Hepatocyte (in vitro differentiated cells): ENCODE results near the gene SEMA3G. TPM values are rescaled to one million over a fixed set of nuclear protein-coding genes. Genes with fewer than 3 reads are reported as not detected.

Experiments used
- DNase-seq: peaks from one replicate; pipeline ENCODE4 v3.0.0-alpha.2; 2016; ENCODE audit warnings: low spot score
- H2AFZ ChIP-seq: fragments of 200-600 bp; sonication (generic); 2 replicates; pipeline ENCODE4 v1.6.0; 2016; ENCODE audit warnings: antibody characterized with exemption, mild to moderate bottlenecking
- H3K27ac ChIP-seq: fragments of 200-600 bp; sonication (generic); 2 replicates; pipeline ENCODE4 v1.5.1; 2016; ENCODE audit warnings: mild to moderate bottlenecking
- H3K27me3 ChIP-seq: fragments of 200-600 bp; sonication (generic); 2 replicates; pipeline ENCODE4 v1.6.1; 2016
- H3K36me3 ChIP-seq: fragments of 200-600 bp; sonication (generic); replicated peaks from 2 replicates; pipeline ENCODE4 v1.5.1; 2016; ENCODE audit warnings: low read depth; ENCODE audit not compliant: insufficient read depth
- H3K4me1 ChIP-seq: fragments of 200-600 bp; sonication (generic); 2 replicates; pipeline ENCODE4 v1.5.1; 2016; ENCODE audit warnings: mild to moderate bottlenecking, moderate library complexity; ENCODE audit not compliant: insufficient read depth
- H3K4me2 ChIP-seq: fragments of 200-600 bp; sonication (generic); 2 replicates; pipeline ENCODE4 v1.6.0; 2016
- H3K4me3 ChIP-seq: fragments of 200-600 bp; sonication (generic); 2 replicates; pipeline ENCODE4 v1.5.1; 2016; ENCODE audit warnings: mild to moderate bottlenecking
- H3K79me2 ChIP-seq: fragments of 200-600 bp; sonication (generic); 2 replicates; pipeline ENCODE4 v1.6.0; 2017; ENCODE audit warnings: mild to moderate bottlenecking
- H3K9me2 ChIP-seq: fragments of 200-600 bp; sonication (generic); replicated peaks from 2 replicates; pipeline ENCODE4 v1.6.0; 2017; ENCODE audit warnings: mild to moderate bottlenecking; ENCODE audit not compliant: insufficient read depth
- H3K9me3 ChIP-seq: fragments of 200-600 bp; sonication (generic); 2 replicates; pipeline ENCODE4 v1.5.1; 2016; ENCODE audit warnings: low read depth, mild to moderate bottlenecking
- H4K20me1 ChIP-seq: fragments of 200-600 bp; sonication (generic); 2 replicates; pipeline ENCODE4 v1.6.0; 2016; ENCODE audit warnings: mild to moderate bottlenecking; ENCODE audit not compliant: insufficient read depth, poor library complexity, severe bottlenecking
- EZH2 ChIP-seq: fragments of 200-600 bp; sonication (generic); IDR thresholded peaks from 2 replicates; pipeline ENCODE4 v1.6.1; 2016; ENCODE audit warnings: antibody characterized with exemption, mild to moderate bottlenecking, borderline replicate concordance
- EZH2phosphoT487 ChIP-seq: fragments of 200-600 bp; sonication (generic); IDR thresholded peaks from one replicate; pipeline ENCODE4 v1.6.1; 2018; ENCODE audit warnings: antibody characterized with exemption, mild to moderate bottlenecking, low read depth, moderate library complexity; ENCODE audit not compliant: unreplicated experiment, severe bottlenecking
- WGBS: methylation state at CpG from one replicate; pipeline ENCODE4 v1.1.6; 2016; ENCODE audit warnings: low lambda C conversion rate; ENCODE audit errors: missing lambda C conversion rate; 5-methylcytosine and 5-hydroxymethylcytosine counted together
- polyA plus RNA-seq: library from polyadenylated mRNA; unstranded; fragments of >200 nt; fragmentation: Nextera tagmentation; extraction: Ambion mirVana; gene quantifications from 2 replicates; pipeline ENCODE4 v1.2.1, GENCODE V29; 2016
- total RNA-seq: library from RNA; depleted of rRNA; stranded (reverse); fragments of >200 nt; gene quantifications from 2 replicates; pipeline ENCODE4 v1.2.3, GENCODE V29; 2014
- TF ChIP-seq, protein P1 (sequence below): fragments of 200-600 bp; sonication (generic); IDR thresholded peaks from 2 replicates; pipeline ENCODE4 v1.5.1; 2016; ENCODE audit warnings: antibody characterized with exemption, mild to moderate bottlenecking; ENCODE audit not compliant: poor library complexity

The SEMA3G gene
- total and polyA plus RNA-seq, 2 experiments from 2014 or later = 0.48 to 3.8 TPM

DNA sequence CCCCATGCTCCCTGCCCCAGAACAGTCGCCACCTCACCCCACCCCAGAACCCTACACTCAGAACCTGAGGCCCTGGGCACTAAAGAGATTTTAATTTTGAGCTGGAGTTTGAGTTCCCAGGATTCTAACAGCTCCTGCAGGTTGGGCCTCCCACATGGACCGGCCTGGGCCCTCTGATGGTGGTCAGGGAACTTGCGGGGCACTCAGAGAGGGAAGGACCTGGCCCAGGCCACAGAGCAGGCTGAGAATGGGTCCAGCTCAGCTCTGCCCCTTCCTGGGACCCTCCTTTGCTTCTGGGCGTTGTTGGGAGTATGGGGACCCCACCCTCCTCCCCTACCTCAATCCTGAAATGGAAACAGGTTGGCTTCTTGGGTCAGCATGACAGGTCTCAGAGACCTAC is 1.1 kb upstream of the SEMA3G start:
- TF ChIP-seq, protein P1, sequence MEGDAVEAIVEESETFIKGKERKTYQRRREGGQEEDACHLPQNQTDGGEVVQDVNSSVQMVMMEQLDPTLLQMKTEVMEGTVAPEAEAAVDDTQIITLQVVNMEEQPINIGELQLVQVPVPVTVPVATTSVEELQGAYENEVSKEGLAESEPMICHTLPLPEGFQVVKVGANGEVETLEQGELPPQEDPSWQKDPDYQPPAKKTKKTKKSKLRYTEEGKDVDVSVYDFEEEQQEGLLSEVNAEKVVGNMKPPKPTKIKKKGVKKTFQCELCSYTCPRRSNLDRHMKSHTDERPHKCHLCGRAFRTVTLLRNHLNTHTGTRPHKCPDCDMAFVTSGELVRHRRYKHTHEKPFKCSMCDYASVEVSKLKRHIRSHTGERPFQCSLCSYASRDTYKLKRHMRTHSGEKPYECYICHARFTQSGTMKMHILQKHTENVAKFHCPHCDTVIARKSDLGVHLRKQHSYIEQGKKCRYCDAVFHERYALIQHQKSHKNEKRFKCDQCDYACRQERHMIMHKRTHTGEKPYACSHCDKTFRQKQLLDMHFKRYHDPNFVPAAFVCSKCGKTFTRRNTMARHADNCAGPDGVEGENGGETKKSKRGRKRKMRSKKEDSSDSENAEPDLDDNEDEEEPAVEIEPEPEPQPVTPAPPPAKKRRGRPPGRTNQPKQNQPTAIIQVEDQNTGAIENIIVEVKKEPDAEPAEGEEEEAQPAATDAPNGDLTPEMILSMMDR = no peak
- TF ChIP-seq EZH2phosphoT487 (no peak), EZH2 (no peak)
- H3K27ac ChIP-seq = no peak overlapping the region
- H3K4me1 ChIP-seq = no peaks in the 10 kb centered on the region
- no peak overlapping the region for H3K4me3 ChIP-seq
- H2AFZ ChIP-seq = no peak overlapping the region
- H3K9me3 ChIP-seq = no peaks in the 10 kb centered on the region
- no peak overlapping the region for H3K4me2 ChIP-seq
- no peaks in the 10 kb centered on the region for H3K79me2 ChIP-seq
- no peaks in the 10 kb centered on the region for H3K36me3 ChIP-seq
- no peaks in the 10 kb centered on the region for H3K9me2 ChIP-seq
- DNase-seq = no peak
- 87% methylated on average over 4 of the region's 4 CpGs for WGBS
- H4K20me1 ChIP-seq = no peaks in the 10 kb centered on the region
- H3K27me3 ChIP-seq = no peaks in the 10 kb centered on the region

DNA sequence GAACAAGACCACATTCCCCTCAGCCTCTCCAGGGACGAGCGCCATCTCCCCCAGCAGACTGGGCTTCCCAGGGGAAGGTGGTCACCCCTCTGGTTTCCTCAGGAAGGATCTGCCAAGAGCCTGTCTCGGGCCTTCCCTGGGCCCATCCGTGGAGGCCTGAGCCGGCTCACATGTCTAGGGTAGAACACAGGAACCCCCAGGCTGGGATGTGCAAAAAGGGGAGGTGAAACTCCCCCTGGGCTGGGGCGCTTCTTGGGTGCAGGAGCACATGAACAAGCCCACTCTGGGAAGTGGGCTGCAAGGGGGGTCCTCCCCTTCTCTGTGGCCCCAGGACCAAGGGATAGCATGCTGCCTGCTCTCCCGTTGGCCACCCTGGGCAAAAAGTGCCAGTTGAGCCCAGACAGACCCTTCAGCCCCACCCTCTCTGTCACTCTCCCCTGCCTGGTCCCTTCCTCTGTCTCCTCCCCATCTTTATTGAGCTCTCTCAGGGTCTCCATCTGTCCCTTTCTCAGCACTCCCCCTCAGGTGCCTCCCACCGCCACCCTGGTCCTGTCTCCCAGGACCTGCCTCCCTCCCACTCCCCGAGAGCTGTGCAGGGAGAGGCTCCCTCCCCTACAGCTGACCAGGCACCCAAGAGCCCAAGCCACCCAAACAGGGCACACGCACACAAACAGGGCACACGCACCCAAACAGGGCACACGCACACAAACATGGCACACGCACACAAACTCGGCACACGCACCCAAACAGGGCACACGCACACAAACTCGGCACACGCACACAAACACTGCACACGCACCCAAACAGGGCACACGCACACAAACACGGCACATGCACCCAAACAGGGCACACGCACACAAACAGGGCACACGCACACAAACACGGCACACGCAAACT is 864 bp downstream of the SEMA3G start:
- no peak overlapping the region for H2AFZ ChIP-seq
- H3K4me2 ChIP-seq = no peak overlapping the region

DNA sequence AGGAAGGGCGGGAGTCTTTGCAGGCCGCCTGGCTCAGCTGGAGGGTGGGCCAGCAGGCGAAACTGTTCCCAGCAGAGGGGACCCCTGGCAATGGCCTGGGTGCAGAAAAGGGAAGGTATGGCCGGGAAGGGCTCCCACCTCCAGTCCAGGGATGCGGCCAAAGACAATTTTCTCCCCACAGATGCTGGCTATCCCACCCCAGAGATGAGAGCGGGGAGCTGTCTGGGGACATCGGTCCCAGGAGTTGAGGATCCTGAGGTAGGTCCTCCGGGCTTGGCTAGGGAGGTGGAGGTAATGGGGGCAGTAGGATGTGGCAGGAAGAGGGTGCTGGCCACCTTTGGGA is 1.7 kb downstream of the SEMA3G start:
- Histone ChIP-seq H3K9me2 (no peaks in the 10 kb centered on the region), H3K9me3 (no peaks in the 10 kb centered on the region), H3K27ac (no peak overlapping the region), H3K4me1 (no peaks in the 10 kb centered on the region), H3K36me3 (no peaks in the 10 kb centered on the region), H4K20me1 (no peaks in the 10 kb centered on the region), H2AFZ (no peak overlapping the region), H3K4me3 (no peak overlapping the region), H3K4me2 (no peak overlapping the region), H3K27me3 (no peaks in the 10 kb centered on the region), H3K79me2 (no peaks in the 10 kb centered on the region)
- TF ChIP-seq EZH2 (no peak), EZH2phosphoT487 (no peak)
- TF ChIP-seq, protein P1 = no peak
- WGBS = 84% methylated on average over 8 of the region's 8 CpGs
- DNase-seq = no peak

More for the DNA sequence above, 864 bp downstream of the SEMA3G start:
- Histone ChIP-seq H4K20me1 (no peaks in the 10 kb centered on the region), H3K27ac (no peak overlapping the region), H3K36me3 (no peaks in the 10 kb centered on the region), H3K9me3 (no peaks in the 10 kb centered on the region), H3K27me3 (no peaks in the 10 kb centered on the region), H3K4me1 (no peaks in the 10 kb centered on the region), H3K79me2 (no peaks in the 10 kb centered on the region), H3K4me3 (no peak overlapping the region), H3K9me2 (no peaks in the 10 kb centered on the region)
- no peak for DNase-seq
- 95% methylated on average over 25 of the region's 25 CpGs for WGBS
- TF ChIP-seq EZH2phosphoT487 (no peak), EZH2 (no peak)
- TF ChIP-seq, protein P1 = no peak
